GM19043 (cell line): ENCODE measurements around the gene DBN1.
A peak's percentile ranks its signal among the peaks of the same experiment; 100 is the strongest.

Experiments used
- ATAC-seq: cut with Tn5 transposase; IDR thresholded peaks from one replicate; pipeline ENCODE4 v1.9.1; 2021; ENCODE audit warnings: low read depth; ENCODE audit not compliant: unreplicated experiment

Gene DBN1

GRCh38 chr5:177457852-177458681, 15.4 kb downstream of the DBN1 start:
- ATAC-seq = no peak

GRCh38 chr5:177456976-177457851, 16.2 kb downstream of the DBN1 start:
- ATAC-seq = peak; percentile 53

- no peak for ATAC-seq
These were observed 16.9 kb downstream of the DBN1 start for GRCh38 chr5:177456591-177456964.

GRCh38 chr5:177455661-177456590, 17.5 kb downstream of the DBN1 start:
- peak; percentile 9 for ATAC-seq

- peak; percentile 40 for ATAC-seq
These were observed 18.3 kb downstream of the DBN1 start for GRCh38 chr5:177455036-177455660.

GRCh38 chr5:177454397-177455035, 18.9 kb downstream of the DBN1 start:
- peak; percentile 37 for ATAC-seq

- no peak for ATAC-seq
These were observed 19.5 kb downstream of the DBN1 start for GRCh38 chr5:177453852-177454396.

GRCh38 chr5:177452688-177453638, 20.5 kb downstream of the DBN1 start:
- no peak for ATAC-seq

- no peak for ATAC-seq
These were observed 22.6 kb downstream of the DBN1 start for GRCh38 chr5:177450667-177451424.

GRCh38 chr5:177449140-177450061, 24.0 kb downstream of the DBN1 start:
- no peak for ATAC-seq

- no peak for ATAC-seq
These were observed 25.0 kb downstream of the DBN1 start for GRCh38 chr5:177448244-177448950.

GRCh38 chr5:177447611-177448243, 25.7 kb downstream of the DBN1 start:
- ATAC-seq = no peak

GRCh38 chr5:177447066-177447610, 26.3 kb downstream of the DBN1 start:
- ATAC-seq = peak; percentile 36

- ATAC-seq = peak; percentile 53
These were observed 27.0 kb downstream of the DBN1 start, which contains the start of gene PRR7 for GRCh38 chr5:177446200-177447065. Gene PRR7, plus strand, starts transcription at chr5:177446814. Its CDS starts 8,254 bp downstream, at chr5:177455068.
